GM20431 (cell line): ENCODE results near the gene IRF2BP1.
"Not testable (repeated sequence)": the region's sequence is repeated elsewhere in the genome, so short reads cannot be mapped to it uniquely, and the experiment has no call there.

Experiments used
- in situ Hi-C: fragments of 300-500 bp; cut with MseI, MboI; formaldehyde crosslinking; loops from one replicate; pipeline ENCODE4 v1.15.0; 2020; ENCODE audit warnings: low sequenced_read_pairs; ENCODE audit not compliant: unreplicated experiment

The IRF2BP1 gene

GRCh38 chr19:45902651-45903625 is 17.0 kb upstream of the IRF2BP1 start:
- in situ Hi-C loops, result no loop called here

GRCh38 chr19:45901912-45902650 is 16.1 kb upstream of the IRF2BP1 start, which contains the start of gene MYPOP:
MYPOP (minus strand) TSS chr19:45902613; CDS start chr19:45901773, 840 bp downstream.
- in situ Hi-C loops, result no loop called here

GRCh38 chr19:45901432-45901911 is 15.5 kb upstream of the IRF2BP1 start:
- in situ Hi-C loops, result no loop called here

- in situ Hi-C loops, result no loop called here
These were observed 14.9 kb upstream of the IRF2BP1 start for GRCh38 chr19:45900738-45901431.

GRCh38 chr19:45899919-45900589 is 14.1 kb upstream of the IRF2BP1 start:
- in situ Hi-C loops, result no loop called here

- in situ Hi-C loops, result no loop called here
These were observed 13.3 kb upstream of the IRF2BP1 start for GRCh38 chr19:45899253-45899652.

GRCh38 chr19:45897261-45897812 is 11.4 kb upstream of the IRF2BP1 start:
- in situ Hi-C loops, result no loop called here

- in situ Hi-C loops, result not testable (repeated sequence)
These were observed 10.2 kb upstream of the IRF2BP1 start for GRCh38 chr19:45895983-45896599.

GRCh38 chr19:45895519-45895972 is 9.6 kb upstream of the IRF2BP1 start:
- in situ Hi-C loops, result no loop called here

- in situ Hi-C loops, result no loop called here
These were observed 4.9 kb upstream of the IRF2BP1 start for GRCh38 chr19:45890877-45891276.

- in situ Hi-C loops, result no loop called here
These were observed 3.4 kb upstream of the IRF2BP1 start for GRCh38 chr19:45889210-45889885.

GRCh38 chr19:45887200-45887710 is 1.3 kb upstream of the IRF2BP1 start:
- in situ Hi-C loops, result no loop called here

- in situ Hi-C loops, result no loop called here
These were observed 672 bp upstream of the IRF2BP1 start for GRCh38 chr19:45886427-45887199.

GRCh38 chr19:45884682-45885555 is 1.0 kb downstream of the IRF2BP1 start:
- in situ Hi-C loops, result no loop called here

GRCh38 chr19:45883881-45884681 is 1.9 kb downstream of the IRF2BP1 start:
- in situ Hi-C loops, result no loop called here

- in situ Hi-C loops, result no loop called here
These were observed 2.4 kb downstream of the IRF2BP1 start for GRCh38 chr19:45883586-45883880.
